Fibroblast of the conjunctiva (primary cell): Measurements from ENCODE around the gene ARHGAP15.

Source experiments
- DNase-seq: peaks from one replicate; pipeline ENCODE4 v3.0.0-alpha.2; 2010; ENCODE audit warnings: low read depth

ARHGAP15 gene

GRCh38 chr2:143633419-143633818 lies 504.2 kb downstream of the ARHGAP15 start:
- DNase-seq, result no peak

DNA sequence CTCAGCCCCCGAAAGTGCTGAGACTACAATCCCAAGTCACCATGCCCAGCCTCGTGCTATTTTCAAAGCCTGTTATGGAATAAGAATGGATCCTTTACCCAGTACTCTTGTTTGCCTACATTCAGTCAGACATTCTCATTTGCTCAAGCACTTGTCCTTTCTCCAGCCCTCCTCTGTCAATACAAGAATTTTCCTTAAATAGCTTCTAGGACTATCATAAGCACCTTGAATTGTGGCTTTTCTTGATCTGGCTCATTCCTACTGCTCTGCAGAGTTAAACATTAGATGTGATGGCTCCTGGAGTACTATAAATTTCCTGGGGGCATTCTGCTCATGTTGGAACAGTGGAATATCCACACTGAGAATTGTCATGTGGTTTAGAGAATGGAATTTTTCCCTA lies 506.1 kb downstream of the ARHGAP15 start:
- no peak for DNase-seq

DNA sequence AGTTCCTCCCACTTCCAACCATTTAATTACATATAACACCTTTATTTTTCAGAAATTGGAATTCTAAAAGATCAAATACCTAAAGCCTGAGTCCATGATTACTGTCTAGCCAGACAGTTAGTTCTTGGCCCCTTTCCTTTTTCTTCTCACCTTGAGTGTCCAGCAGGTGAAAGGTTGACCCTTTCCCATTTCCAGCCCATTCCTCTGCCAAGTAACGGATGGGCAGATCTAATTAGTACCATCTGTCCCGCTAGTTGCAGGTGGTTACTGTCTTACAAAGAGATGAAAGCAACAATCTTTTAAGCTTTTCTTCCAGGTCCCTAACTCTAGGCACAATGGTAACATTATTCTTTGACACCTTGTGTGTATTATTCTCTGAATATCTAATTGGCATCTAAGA lies 506.7 kb downstream of the ARHGAP15 start:
- no peak for DNase-seq

- no peak for DNase-seq
Measured at GRCh38 chr2:143640826-143641225, 511.6 kb downstream of the ARHGAP15 start.

DNA sequence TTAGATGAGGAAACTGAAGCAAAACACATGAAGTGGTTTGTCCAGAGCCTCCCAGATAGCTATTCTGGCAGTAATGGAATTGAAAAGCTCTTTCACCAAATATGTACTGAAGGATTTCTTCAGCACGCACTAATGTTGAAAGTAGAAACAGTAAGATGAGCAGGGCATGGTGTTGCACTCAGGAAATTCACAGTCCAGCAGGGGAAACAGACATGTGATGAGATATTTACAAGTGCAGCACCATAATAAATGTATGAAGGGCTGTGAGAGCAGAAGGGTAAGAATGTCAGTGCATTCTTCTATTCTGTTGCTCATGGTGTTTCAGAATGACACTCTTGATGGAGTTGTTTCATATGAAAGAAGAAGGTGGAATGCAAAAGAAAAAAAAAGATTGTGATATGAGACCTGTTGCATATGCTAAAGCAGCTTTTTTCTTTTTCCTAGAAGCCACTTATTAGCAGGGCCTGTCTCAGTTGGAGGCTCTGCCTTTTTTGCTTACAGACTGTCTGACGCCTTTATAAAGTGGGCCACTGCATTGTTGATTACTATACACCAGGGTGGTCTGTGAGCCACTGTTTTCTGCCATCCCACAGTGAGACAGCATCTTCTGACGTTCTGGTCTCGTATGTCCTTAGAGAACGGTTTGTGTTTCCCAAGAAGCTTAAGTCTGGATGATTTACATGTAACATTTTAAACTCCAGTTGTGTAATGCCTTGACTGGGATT lies 516.9 kb downstream of the ARHGAP15 start:
- DNase-seq, result no peak

- DNase-seq, result no peak
Measured at GRCh38 chr2:143649226-143649740, 520.1 kb downstream of the ARHGAP15 start.

GRCh38 chr2:143652692-143653091 lies 523.5 kb downstream of the ARHGAP15 start:
- no peak for DNase-seq

DNA sequence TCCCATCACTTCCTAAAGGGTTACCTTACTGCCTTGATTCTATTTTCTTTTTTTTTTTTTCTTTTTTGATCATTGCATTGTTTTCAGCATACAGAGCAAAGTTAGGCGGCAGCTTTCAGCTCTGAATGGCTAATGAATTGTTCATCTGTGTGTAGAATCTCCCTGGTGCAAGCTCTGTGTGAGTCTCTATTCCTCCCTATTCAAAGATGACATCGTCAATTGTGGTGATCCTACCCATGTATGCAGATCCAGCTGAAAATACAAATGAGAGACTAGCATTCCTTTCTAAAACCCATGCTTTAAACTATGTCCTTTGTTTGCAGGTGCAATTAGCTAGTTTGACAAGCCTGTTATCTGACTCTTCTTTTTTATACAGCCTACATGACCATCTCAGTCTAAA lies 539.0 kb downstream of the ARHGAP15 start:
- DNase-seq, result no peak

- DNase-seq, result no peak
Measured at GRCh38 chr2:143674051-143674450, 544.8 kb downstream of the ARHGAP15 start.

DNA sequence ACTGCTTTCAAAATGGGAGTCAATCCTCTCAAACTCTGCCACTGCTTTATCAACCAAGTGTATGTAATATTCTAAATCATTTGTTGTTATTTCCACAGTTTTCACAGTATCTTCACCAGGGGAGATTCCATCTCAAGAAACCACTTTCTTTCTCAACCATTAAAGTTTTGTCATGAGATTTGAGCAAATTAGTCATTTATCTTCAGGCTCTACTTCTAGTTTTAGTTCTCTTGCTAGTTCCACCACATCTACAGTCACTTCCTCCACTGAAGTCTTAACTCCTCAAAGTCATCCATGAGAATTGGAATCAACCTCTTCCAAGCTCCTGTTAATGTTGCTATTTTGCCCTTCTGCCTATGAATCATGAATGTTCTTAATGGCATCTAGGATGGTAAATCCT lies 545.8 kb downstream of the ARHGAP15 start:
- DNase-seq, result no peak

DNA sequence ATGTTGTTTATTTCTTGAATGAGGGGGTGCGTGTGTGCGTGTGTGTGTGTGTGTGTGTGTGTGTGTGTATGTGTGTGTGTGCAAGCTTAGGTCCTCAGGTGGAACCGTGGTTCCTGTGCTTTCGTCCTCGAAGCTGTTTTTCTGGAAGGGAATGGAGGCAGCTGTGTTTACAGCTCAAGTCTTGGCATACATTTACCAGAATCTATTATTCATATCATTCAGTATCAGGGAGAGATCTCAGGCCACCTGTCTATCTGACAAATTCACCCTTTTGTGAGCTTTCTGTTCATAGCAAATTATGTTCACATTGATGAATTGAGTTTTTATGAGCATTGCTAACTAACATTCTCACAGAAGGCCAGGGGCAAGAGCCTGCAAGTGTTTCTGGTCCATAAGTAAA lies 550.4 kb downstream of the ARHGAP15 start:
- no peak for DNase-seq

DNA sequence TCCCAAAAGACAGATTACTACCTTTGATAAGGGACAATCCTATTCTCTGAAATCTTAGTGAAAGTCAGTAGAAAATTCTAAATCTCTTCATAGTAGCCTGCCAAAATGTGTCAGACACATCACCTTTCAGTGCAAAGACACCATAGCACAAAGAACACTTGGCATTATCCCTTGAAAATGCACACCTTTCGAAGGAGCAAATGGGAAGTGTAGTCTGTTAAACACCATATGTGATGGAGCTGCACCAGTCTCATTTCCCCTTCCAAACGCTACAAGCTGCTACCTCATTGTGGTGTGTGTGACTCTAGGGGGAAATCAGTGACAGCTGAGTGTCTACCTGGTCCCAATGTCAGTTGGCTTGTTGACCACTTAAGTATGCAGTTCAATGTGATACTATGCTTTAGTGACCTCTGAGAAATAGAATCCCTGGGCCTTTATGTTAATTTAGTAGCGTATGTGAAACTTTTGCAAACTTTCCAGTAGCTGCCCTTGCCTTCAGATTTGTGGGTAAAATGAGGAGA lies 551.7 kb downstream of the ARHGAP15 start:
- DNase-seq, result no peak

DNA sequence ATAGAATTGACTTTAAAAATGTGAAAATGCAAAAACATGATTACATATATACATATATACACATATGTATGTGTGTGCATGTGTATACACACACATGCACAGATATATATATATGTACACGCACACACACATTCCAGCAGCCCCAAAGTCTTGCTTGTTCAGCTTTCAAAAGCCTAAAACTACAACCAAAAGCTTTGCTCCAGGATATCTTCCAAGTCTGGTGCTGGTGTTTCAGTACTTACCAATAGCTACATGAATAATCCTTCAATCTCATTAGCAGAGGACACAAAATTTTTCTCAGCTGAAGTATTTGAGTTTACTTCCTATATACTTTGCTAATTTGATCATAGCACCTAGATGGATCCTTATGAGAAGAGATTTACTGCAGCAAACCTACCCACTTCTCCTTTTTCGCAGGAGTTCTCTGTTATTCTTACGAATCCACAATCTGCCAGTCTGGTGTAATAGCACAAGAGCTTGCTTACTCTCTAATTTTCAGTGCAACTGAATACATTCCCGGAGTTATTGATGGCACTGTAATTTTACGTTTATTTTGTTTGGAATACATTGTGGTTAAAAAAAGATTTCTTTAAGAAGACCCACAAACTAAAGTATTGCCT lies 553.3 kb downstream of the ARHGAP15 start:
- DNase-seq, result no peak

DNA sequence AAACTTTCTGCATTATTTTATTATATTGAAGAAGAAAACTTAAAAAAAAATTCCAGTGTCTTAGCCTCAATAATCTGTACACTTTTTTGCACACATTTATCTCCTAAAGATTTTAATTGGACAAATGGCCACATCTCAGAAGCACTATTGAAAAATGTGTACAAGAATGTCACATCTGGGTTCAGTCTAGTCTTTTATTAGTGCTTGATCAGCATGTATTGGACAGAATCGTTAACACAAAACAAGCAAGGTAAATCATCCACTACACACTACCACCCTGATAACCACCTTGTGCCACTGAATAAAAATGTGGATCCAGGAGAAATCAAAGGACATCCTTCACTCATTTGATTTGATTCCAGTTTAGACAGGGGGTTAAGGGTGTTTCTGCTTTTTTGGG lies 554.8 kb downstream of the ARHGAP15 start:
- no peak for DNase-seq

- DNase-seq, result no peak
Measured at GRCh38 chr2:143684551-143685320, 555.5 kb downstream of the ARHGAP15 start.

GRCh38 chr2:143685421-143686078 lies 556.3 kb downstream of the ARHGAP15 start:
- DNase-seq, result no peak

- DNase-seq, result peak; percentile 17
Measured at GRCh38 chr2:143686585-143687164, 557.5 kb downstream of the ARHGAP15 start.

DNA sequence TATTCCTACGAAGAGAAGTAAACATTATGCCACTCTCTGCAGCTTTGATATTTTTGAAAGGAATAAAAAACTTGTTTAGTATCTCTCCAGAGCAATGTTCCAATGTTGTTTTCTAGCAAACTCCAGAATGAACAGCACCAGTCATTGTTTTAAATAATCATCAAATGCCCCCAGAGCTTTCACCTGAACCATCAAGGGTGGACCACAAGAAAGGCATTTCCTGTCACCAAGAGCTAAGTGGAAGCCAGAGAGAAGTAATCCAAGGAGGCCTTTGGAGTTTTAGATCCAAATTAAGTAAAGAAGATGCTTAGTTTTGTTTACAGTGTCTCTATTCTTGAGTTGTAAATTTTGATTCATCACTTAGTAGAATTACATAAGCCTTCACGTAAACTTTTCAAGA lies 559.0 kb downstream of the ARHGAP15 start:
- DNase-seq, result no peak

GRCh38 chr2:143688815-143689214 lies 559.6 kb downstream of the ARHGAP15 start:
- no peak for DNase-seq

DNA sequence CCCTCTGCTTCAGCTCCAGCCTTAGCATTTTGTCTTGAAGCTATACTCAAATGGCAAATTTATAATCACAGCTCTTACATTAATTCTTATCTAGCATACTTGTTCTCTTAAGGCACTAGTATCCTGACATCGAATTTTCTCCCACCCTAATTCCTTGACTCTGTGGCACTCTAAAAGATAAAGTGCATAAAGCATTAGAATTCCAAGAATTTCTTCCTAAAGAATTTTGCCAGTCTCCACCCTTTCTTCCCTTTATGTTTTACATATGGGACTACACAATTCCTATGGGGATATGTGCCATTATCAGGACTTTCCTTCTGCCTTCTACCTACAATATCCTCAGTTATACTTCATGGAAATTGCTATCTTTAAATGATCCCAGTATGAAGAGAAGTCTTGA lies 560.3 kb downstream of the ARHGAP15 start:
- DNase-seq, result no peak

DNA sequence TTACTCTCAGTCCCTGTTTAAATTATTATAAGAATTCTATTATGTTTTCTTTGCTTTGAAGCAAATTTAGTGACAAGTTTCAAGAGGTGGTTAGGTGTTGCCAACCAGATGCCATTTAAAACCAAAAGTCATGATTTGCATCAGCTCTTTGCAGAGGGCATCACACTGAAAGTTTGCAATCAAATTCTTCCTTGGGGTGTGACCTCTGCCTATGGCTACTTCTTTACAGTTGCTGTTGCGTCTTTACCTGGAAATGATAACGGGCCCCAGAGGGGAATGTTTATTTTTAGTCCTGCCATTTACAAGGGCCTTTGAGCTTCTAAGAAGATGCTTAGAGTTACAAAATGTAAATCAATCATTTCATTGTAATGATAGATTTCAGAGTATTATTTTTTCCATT lies 561.0 kb downstream of the ARHGAP15 start:
- no peak for DNase-seq

DNA sequence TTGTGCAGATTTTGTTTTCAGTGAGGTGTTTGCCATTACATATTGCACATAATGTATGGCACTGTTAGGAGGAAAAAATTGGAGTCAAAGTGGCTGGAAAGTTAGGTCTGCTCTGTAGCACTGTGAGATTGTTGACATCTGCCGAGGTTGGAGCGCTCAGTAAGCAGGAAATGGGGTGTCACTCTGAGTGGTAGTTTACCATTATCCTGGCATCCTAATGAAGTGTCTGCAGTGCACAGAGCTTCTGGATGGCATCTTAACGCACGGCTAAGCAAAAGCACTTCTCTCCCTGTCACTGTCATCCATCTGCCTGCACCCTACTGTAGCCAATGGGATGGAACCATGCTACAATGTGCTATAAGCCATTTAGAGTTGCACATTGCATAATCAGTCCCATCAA lies 561.9 kb downstream of the ARHGAP15 start:
- DNase-seq, result no peak
